ENCODE data around the gene CHD3. TPM values are rescaled to one million over a fixed set of nuclear protein-coding genes. Genes with fewer than 3 reads are reported as not detected.

The CHD3 gene
- total and polyA plus RNA-seq, 2 of the 13 experiments (the other 11 are each of a cell fraction or from before 2014, with no cell fraction given): 2.7 to 3.7 TPM

DNA sequence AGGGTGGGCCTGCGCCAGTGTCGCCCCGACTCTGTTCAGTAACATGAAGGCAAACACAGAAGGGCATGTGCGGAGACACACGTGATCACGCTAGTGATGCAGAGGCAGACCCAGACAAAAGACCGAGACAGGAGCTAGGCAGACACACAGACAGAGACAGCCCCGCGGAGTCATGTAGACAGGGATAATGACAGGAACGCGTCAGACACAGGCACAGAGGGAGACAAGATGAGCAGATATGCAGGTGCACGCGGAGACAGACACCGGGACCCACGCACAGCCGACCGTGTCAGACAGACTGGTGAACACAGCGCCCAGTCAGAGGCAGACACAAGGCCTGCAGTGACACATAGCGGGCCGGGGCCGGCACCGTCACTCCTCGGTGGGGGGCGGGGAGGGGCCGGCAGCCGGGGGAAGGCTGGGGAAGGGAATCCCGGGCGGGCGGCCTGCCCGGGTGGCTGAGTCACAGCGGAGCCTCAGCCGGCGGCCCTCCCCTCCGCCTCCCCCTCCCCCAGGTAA, 47.1 kb upstream of the CHD3 start (continued):
- TF ChIP-seq, protein P1, sequence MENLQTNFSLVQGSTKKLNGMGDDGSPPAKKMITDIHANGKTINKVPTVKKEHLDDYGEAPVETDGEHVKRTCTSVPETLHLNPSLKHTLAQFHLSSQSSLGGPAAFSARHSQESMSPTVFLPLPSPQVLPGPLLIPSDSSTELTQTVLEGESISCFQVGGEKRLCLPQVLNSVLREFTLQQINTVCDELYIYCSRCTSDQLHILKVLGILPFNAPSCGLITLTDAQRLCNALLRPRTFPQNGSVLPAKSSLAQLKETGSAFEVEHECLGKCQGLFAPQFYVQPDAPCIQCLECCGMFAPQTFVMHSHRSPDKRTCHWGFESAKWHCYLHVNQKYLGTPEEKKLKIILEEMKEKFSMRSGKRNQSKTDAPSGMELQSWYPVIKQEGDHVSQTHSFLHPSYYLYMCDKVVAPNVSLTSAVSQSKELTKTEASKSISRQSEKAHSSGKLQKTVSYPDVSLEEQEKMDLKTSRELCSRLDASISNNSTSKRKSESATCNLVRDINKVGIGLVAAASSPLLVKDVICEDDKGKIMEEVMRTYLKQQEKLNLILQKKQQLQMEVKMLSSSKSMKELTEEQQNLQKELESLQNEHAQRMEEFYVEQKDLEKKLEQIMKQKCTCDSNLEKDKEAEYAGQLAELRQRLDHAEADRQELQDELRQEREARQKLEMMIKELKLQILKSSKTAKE (CRISPR knock-in tag; IDR thresholded peaks at IDR 0.05; ENCODE audit: borderline replicate concordance): peak; percentile 85
- TF ChIP-seq TBL1XR1 (IDR thresholded peaks at IDR 0.05; ENCODE audit: borderline replicate concordance, low read length, partially characterized antibody) (no peak), WIZ (CRISPR knock-in tag; IDR thresholded peaks at IDR 0.05) (no peak), POLR2A (IDR thresholded peaks at IDR 0.05; ENCODE audit: insufficient read depth in 1 of 2, low read depth in 2 of 2, low read length in 2 of 2) (peak; percentile 45 to 73; a peak in 3 of 4 replicates), HNRNPUL1 (IDR thresholded peaks at IDR 0.05; ENCODE audit: low read depth, low read length) (no peak), MATR3 (CRISPR knock-in tag; IDR thresholded peaks at IDR 0.05) (0 out of 2 replicates have a peak, but pooled peaks have one; percentile 32), NR2F1 (CRISPR knock-in tag; IDR thresholded peaks at IDR 0.05) (no peak), MTA1 (CRISPR knock-in tag; IDR thresholded peaks at IDR 0.05; ENCODE audit: borderline replicate concordance) (peak; percentile 23; the same call in 1 of the 2 replicates), PITX1 (CRISPR knock-in tag; IDR thresholded peaks at IDR 0.05) (0 out of 2 replicates have a peak, but pooled peaks have one; percentile 17), CHD4 (IDR thresholded peaks at IDR 0.05; ENCODE audit: borderline replicate concordance, low read length) (0 out of 2 replicates have a peak, but pooled peaks have one; percentile 4), ZNF841 (CRISPR knock-in tag; IDR thresholded peaks at IDR 0.05; ENCODE audit: borderline replicate concordance) (no peak), KDM5B (CRISPR knock-in tag; IDR thresholded peaks at IDR 0.05; ENCODE audit: borderline replicate concordance) (no peak), MEIS2 (CRISPR knock-in tag; IDR thresholded peaks at IDR 0.05) (0 out of 2 replicates have a peak, but pooled peaks have one; percentile 9), ZSCAN9 (CRISPR knock-in tag; IDR thresholded peaks at IDR 0.05; ENCODE audit: borderline replicate concordance) (no peak; the same call in 1 of the 2 replicates), TMF1 (CRISPR knock-in tag; IDR thresholded peaks at IDR 0.05; ENCODE audit: low read depth) (no peak), HMG20A (CRISPR knock-in tag; IDR thresholded peaks at IDR 0.05; ENCODE audit: borderline replicate concordance) (no peak), ZNF264 (CRISPR knock-in tag; IDR thresholded peaks at IDR 0.05) (no peak), KLF6 (CRISPR knock-in tag; IDR thresholded peaks at IDR 0.05) (no peak), SNAI1 (CRISPR knock-in tag; IDR thresholded peaks at IDR 0.05; ENCODE audit: borderline replicate concordance) (no peak)
- TF ChIP-seq, protein P2, sequence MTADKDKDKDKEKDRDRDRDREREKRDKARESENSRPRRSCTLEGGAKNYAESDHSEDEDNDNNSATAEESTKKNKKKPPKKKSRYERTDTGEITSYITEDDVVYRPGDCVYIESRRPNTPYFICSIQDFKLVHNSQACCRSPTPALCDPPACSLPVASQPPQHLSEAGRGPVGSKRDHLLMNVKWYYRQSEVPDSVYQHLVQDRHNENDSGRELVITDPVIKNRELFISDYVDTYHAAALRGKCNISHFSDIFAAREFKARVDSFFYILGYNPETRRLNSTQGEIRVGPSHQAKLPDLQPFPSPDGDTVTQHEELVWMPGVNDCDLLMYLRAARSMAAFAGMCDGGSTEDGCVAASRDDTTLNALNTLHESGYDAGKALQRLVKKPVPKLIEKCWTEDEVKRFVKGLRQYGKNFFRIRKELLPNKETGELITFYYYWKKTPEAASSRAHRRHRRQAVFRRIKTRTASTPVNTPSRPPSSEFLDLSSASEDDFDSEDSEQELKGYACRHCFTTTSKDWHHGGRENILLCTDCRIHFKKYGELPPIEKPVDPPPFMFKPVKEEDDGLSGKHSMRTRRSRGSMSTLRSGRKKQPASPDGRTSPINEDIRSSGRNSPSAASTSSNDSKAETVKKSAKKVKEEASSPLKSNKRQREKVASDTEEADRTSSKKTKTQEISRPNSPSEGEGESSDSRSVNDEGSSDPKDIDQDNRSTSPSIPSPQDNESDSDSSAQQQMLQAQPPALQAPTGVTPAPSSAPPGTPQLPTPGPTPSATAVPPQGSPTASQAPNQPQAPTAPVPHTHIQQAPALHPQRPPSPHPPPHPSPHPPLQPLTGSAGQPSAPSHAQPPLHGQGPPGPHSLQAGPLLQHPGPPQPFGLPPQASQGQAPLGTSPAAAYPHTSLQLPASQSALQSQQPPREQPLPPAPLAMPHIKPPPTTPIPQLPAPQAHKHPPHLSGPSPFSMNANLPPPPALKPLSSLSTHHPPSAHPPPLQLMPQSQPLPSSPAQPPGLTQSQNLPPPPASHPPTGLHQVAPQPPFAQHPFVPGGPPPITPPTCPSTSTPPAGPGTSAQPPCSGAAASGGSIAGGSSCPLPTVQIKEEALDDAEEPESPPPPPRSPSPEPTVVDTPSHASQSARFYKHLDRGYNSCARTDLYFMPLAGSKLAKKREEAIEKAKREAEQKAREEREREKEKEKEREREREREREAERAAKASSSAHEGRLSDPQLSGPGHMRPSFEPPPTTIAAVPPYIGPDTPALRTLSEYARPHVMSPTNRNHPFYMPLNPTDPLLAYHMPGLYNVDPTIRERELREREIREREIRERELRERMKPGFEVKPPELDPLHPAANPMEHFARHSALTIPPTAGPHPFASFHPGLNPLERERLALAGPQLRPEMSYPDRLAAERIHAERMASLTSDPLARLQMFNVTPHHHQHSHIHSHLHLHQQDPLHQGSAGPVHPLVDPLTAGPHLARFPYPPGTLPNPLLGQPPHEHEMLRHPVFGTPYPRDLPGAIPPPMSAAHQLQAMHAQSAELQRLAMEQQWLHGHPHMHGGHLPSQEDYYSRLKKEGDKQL (CRISPR knock-in tag; IDR thresholded peaks at IDR 0.05; ENCODE audit: low read depth): no peak
- TF ChIP-seq, protein P3, sequence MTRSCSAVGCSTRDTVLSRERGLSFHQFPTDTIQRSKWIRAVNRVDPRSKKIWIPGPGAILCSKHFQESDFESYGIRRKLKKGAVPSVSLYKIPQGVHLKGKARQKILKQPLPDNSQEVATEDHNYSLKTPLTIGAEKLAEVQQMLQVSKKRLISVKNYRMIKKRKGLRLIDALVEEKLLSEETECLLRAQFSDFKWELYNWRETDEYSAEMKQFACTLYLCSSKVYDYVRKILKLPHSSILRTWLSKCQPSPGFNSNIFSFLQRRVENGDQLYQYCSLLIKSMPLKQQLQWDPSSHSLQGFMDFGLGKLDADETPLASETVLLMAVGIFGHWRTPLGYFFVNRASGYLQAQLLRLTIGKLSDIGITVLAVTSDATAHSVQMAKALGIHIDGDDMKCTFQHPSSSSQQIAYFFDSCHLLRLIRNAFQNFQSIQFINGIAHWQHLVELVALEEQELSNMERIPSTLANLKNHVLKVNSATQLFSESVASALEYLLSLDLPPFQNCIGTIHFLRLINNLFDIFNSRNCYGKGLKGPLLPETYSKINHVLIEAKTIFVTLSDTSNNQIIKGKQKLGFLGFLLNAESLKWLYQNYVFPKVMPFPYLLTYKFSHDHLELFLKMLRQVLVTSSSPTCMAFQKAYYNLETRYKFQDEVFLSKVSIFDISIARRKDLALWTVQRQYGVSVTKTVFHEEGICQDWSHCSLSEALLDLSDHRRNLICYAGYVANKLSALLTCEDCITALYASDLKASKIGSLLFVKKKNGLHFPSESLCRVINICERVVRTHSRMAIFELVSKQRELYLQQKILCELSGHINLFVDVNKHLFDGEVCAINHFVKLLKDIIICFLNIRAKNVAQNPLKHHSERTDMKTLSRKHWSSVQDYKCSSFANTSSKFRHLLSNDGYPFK (CRISPR knock-in tag; IDR thresholded peaks at IDR 0.05; ENCODE audit: borderline replicate concordance): no peak
